OCI-LY7 (cell line): ENCODE measurements around the gene HES2. TPM values are rescaled to one million over a fixed set of nuclear protein-coding genes. Genes with fewer than 3 reads are reported as not detected.

Experiments used
- BruUV-seq: library from RNA; stranded (reverse); fragments of 400-500 nt; replicated peaks from 2 replicates; lab custom pipeline; 2021; lab: Mats Ljungman, UMichigan
- CTCF ChIA-PET: fragments of 300-600 bp; sonication (Branson Sonifier 250); formaldehyde crosslinking; loops from one replicate; lab custom pipeline; 2022; ENCODE audit warnings: antibody characterized with exemption; ENCODE audit not compliant: unreplicated experiment; lab: Charles Lee
- POLR2A ChIA-PET: fragments of 300-600 bp; sonication (Branson Sonifier 250); formaldehyde crosslinking; loops from one replicate; lab custom pipeline; 2022; ENCODE audit warnings: antibody characterized with exemption; lab: Charles Lee
- DNase-seq: peaks from one replicate; pipeline ENCODE4 v3.0.0-alpha.2; 2015; ENCODE audit warnings: low spot score
- H2AFZ ChIP-seq: fragments of 200-600 bp; sonication (generic), shearing (Covaris generic); 2 replicates; pipeline ENCODE4 v1.6.1; 2014; ENCODE audit warnings: mild to moderate bottlenecking, antibody characterized with exemption, low read length, moderate library complexity
- H3K27ac ChIP-seq: fragments of 200-600 bp; sonication (generic); 2 replicates; pipeline ENCODE4 v1.5.1; 2014; ENCODE audit warnings: mixed run types, low read depth, mild to moderate bottlenecking, moderate library complexity, low read length, inconsistent platforms; ENCODE audit not compliant: poor library complexity, severe bottlenecking
- H3K36me3 ChIP-seq: fragments of 200-600 bp; sonication (generic); 2 replicates; pipeline ENCODE4 v1.6.1; 2014; ENCODE audit warnings: mild to moderate bottlenecking, antibody characterized with exemption, low read length, moderate library complexity, mixed read lengths; ENCODE audit not compliant: insufficient read depth
- H3K4me1 ChIP-seq: fragments of 200-600 bp; sonication (generic); 2 replicates; pipeline ENCODE4 v1.5.1; 2014; ENCODE audit warnings: mild to moderate bottlenecking, low read length; ENCODE audit not compliant: insufficient read depth, poor library complexity, severe bottlenecking
- H3K4me2 ChIP-seq: fragments of 200-600 bp; sonication (generic); 2 replicates; pipeline ENCODE4 v1.6.1; 2014; ENCODE audit warnings: mild to moderate bottlenecking, low read length
- H3K4me3 ChIP-seq: fragments of 200-600 bp; sonication (generic); 2 replicates; pipeline ENCODE4 v1.5.1; 2014; ENCODE audit warnings: mild to moderate bottlenecking, low read depth, low read length; ENCODE audit not compliant: poor library complexity, severe bottlenecking
- H3K79me2 ChIP-seq: fragments of 200-600 bp; sonication (generic); 2 replicates; pipeline ENCODE4 v1.6.1; 2016; ENCODE audit warnings: low read depth, mild to moderate bottlenecking, low read length, moderate library complexity, mixed read lengths; ENCODE audit not compliant: insufficient read depth
- H3K9me2 ChIP-seq: fragments of 200-600 bp; sonication (generic); 2 replicates; pipeline ENCODE4 v1.6.1; 2016; ENCODE audit warnings: mild to moderate bottlenecking, low read length, mixed read lengths; ENCODE audit not compliant: insufficient read depth
- H3K9me3 ChIP-seq: fragments of 200-600 bp; sonication (generic); 2 replicates; pipeline ENCODE4 v1.6.1; 2014; ENCODE audit warnings: mild to moderate bottlenecking, mixed run types, low read length, mixed read lengths
- H4K20me1 ChIP-seq: fragments of 200-600 bp; sonication (generic); 2 replicates; pipeline ENCODE4 v1.6.1; 2014; ENCODE audit warnings: mild to moderate bottlenecking, antibody characterized with exemption, low read length, moderate library complexity, mixed read lengths; ENCODE audit not compliant: insufficient read depth
- EZH2phosphoT487 ChIP-seq: fragments of 200-600 bp; sonication (generic); IDR thresholded peaks from 2 replicates; pipeline ENCODE4 v1.6.1; 2018; ENCODE audit warnings: low read depth, borderline replicate concordance, mild to moderate bottlenecking, mixed run types, antibody characterized with exemption, low read length, moderate library complexity, mixed read lengths
- intact Hi-C: fragments of 100-400 bp; cut with micrococcal nuclease; formaldehyde crosslinking; loops from one replicate; pipeline ENCODE4 v1.10.0; 2022; ENCODE audit not compliant: unreplicated experiment
- total RNA-seq, 2 experiments: library from RNA; depleted of rRNA in 1 of 2; stranded (reverse); fragments of >200 nt in 1 of 2; shearing (Covaris generic) in 1 of 2; gene quantifications; 2 replicates each; pipeline ENCODE4 v1.2.3, GENCODE V29; 2014 to 2022
- TF ChIP-seq, protein P1 (sequence below): fragments of 200-600 bp; sonication (generic); conservative IDR thresholded peaks from 2 replicates; pipeline ENCODE4 v1.5.1; 2014; ENCODE audit warnings: mild to moderate bottlenecking, antibody characterized with exemption, low read length, moderate library complexity, mixed read lengths

Gene HES2
- total RNA-seq, 2 experiments from 2014 or later = not detected

GRCh38 chr1:6393400-6394187 is 26.1 kb downstream of the HES2 start, which contains the start of gene ACOT7:
Gene ACOT7, minus strand, starts transcription at chr1:6393767. Its CDS starts 368 bp downstream, at chr1:6393399.
- peak within 1 kb of the TSS; percentile 74 for H2AFZ ChIP-seq
- H4K20me1 ChIP-seq = 0 out of 2 replicates have a peak, but pooled peaks cover 7% of the 10 kb centered on the region
- ChIA-PET POLR2A (interaction anchor here (0.6 to 1.5 kb wide), 6 partner anchors 31 to 1774 kb away, joined by 3 read pairs; no protein-coding TSS in a partner anchor), CTCF (interaction anchor here (0.6 kb wide), 1 partner anchor 339 kb away, joined by 5 read pairs; no protein-coding TSS in a partner anchor)
- no peaks in the 10 kb centered on the region for H3K9me3 ChIP-seq
- DNase-seq = peak; percentile 92
- peaks cover 14% of the 10 kb centered on the region for H3K4me1 ChIP-seq
- H3K4me3 ChIP-seq = peak within 1 kb of the TSS; percentile 78
- no peaks in the 10 kb centered on the region for H3K36me3 ChIP-seq
- intact Hi-C loops = loop anchor here (5.0 kb wide), 1 partner anchor 156 kb away; the partner anchor contains the start of gene ICMT
- peaks cover 5% of the 10 kb centered on the region; the same call in 1 of the 2 replicates for H3K79me2 ChIP-seq
- H3K27ac ChIP-seq = peak within 1 kb of the TSS; percentile 68
- TF ChIP-seq EZH2phosphoT487 = no peak
- TF ChIP-seq, protein P1, sequence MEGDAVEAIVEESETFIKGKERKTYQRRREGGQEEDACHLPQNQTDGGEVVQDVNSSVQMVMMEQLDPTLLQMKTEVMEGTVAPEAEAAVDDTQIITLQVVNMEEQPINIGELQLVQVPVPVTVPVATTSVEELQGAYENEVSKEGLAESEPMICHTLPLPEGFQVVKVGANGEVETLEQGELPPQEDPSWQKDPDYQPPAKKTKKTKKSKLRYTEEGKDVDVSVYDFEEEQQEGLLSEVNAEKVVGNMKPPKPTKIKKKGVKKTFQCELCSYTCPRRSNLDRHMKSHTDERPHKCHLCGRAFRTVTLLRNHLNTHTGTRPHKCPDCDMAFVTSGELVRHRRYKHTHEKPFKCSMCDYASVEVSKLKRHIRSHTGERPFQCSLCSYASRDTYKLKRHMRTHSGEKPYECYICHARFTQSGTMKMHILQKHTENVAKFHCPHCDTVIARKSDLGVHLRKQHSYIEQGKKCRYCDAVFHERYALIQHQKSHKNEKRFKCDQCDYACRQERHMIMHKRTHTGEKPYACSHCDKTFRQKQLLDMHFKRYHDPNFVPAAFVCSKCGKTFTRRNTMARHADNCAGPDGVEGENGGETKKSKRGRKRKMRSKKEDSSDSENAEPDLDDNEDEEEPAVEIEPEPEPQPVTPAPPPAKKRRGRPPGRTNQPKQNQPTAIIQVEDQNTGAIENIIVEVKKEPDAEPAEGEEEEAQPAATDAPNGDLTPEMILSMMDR = 0 out of 2 replicates have a peak, but pooled peaks have one; percentile 14
- H3K9me2 ChIP-seq = no peaks in the 10 kb centered on the region
- peak within 1 kb of the TSS; percentile 94 for H3K4me2 ChIP-seq
- TSS peak; percentile 95 for BruUV-seq

GRCh38 chr1:6392809-6393399 is 26.8 kb downstream of the HES2 start:
- peak overlapping the region; percentile 53; the same call in 1 of the 2 replicates for H2AFZ ChIP-seq
- no peak for DNase-seq
- no TSS peak for BruUV-seq
- ChIA-PET CTCF (no interaction called here), POLR2A (interaction anchor here (0.6 to 1.5 kb wide), 4 partner anchors 10 to 1087 kb away, joined by 3 read pairs; no protein-coding TSS in a partner anchor)
- H3K4me1 ChIP-seq = peaks cover 14% of the 10 kb centered on the region
- 0 out of 2 replicates have a peak, but pooled peaks cover 7% of the 10 kb centered on the region for H4K20me1 ChIP-seq
- H3K36me3 ChIP-seq = no peaks in the 10 kb centered on the region
- H3K4me3 ChIP-seq = peak overlapping the region; percentile 78
- peak overlapping the region; percentile 94 for H3K4me2 ChIP-seq
- no peaks in the 10 kb centered on the region for H3K9me2 ChIP-seq
- intact Hi-C loops = loop anchor here (5.0 kb wide), 1 partner anchor 156 kb away; the partner anchor contains the start of gene ICMT
- H3K9me3 ChIP-seq = no peaks in the 10 kb centered on the region
- peaks cover 5% of the 10 kb centered on the region; the same call in 1 of the 2 replicates for H3K79me2 ChIP-seq
- peak overlapping the region; percentile 68 for H3K27ac ChIP-seq
- TF ChIP-seq, protein P1 = no peak
- no peak for TF ChIP-seq EZH2phosphoT487
